WI38 (cell line): Measurements from ENCODE around the gene PRSS38.

Experiments
- H3K4me3 ChIP-seq: 2 replicates; pipeline ENCODE4 v1.5.1; 2011; ENCODE audit warnings: low read depth, mild to moderate bottlenecking, control low read depth, low read length
- TF ChIP-seq, protein P1 (sequence below): IDR thresholded peaks from 2 replicates; pipeline ENCODE4 v1.5.1; 2012; ENCODE audit warnings: low read depth, mild to moderate bottlenecking, control low read depth, low read length

Gene PRSS38

GRCh38 chr1:227774821-227775661 is 40.4 kb upstream of the PRSS38 start:
- TF ChIP-seq, protein P1, sequence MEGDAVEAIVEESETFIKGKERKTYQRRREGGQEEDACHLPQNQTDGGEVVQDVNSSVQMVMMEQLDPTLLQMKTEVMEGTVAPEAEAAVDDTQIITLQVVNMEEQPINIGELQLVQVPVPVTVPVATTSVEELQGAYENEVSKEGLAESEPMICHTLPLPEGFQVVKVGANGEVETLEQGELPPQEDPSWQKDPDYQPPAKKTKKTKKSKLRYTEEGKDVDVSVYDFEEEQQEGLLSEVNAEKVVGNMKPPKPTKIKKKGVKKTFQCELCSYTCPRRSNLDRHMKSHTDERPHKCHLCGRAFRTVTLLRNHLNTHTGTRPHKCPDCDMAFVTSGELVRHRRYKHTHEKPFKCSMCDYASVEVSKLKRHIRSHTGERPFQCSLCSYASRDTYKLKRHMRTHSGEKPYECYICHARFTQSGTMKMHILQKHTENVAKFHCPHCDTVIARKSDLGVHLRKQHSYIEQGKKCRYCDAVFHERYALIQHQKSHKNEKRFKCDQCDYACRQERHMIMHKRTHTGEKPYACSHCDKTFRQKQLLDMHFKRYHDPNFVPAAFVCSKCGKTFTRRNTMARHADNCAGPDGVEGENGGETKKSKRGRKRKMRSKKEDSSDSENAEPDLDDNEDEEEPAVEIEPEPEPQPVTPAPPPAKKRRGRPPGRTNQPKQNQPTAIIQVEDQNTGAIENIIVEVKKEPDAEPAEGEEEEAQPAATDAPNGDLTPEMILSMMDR, result no peak
- no peak overlapping the region for H3K4me3 ChIP-seq

- TF ChIP-seq, protein P1, result no peak
- no peak overlapping the region for H3K4me3 ChIP-seq
Observed at GRCh38 chr1:227775841-227776240, 39.6 kb upstream of the PRSS38 start.

GRCh38 chr1:227776331-227776771 is 39.1 kb upstream of the PRSS38 start:
- no peak overlapping the region for H3K4me3 ChIP-seq
- TF ChIP-seq, protein P1, result no peak

GRCh38 chr1:227777156-227777555 is 38.3 kb upstream of the PRSS38 start:
- TF ChIP-seq, protein P1, result no peak
- no peak overlapping the region for H3K4me3 ChIP-seq

DNA sequence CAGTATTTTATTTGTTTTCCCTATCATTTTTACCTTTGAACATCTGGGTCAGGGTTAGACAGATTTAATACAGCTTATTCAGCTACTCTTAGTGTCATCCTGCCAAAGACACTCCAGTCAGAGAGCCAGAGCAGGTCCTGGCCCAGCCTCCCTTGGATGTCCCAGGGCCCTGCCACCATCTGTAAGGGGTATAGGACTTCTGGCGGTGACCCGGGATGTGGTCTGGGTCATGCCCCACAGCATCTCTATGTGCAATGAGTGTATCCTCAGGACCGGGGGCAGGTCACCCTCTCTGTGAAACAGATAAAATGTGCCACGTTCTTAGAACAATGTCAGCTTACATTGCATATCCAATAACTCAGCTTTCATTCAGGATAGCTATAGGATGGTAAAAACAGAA is 37.8 kb upstream of the PRSS38 start:
- TF ChIP-seq, protein P1, result no peak

DNA sequence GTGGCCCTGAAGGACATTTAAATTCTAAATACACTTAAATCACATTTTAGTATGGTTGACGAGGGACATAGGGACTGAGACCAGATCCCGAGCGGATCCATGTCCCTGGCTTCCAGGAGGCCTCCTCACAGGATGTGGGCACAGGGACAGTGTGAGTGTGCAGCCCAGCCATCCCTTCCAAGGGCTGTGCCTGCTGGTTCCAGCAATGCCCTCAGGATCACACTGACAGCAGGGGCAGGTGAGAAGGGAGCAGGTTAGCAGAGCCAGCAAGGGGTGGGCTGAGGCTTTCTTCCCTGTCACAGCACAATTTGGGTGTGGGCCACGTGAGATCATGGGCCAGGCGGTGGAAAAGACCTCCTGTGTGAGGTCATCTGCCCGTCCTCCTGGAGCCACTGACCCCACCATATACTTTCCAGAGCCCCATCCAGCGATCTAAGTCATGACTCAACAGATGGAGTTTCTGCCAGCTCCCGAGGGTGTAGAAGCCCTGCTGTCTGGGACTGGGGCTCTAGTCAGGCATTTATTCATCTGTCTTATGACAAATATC is 37.0 kb upstream of the PRSS38 start:
- TF ChIP-seq, protein P1, result no peak
- H3K4me3 ChIP-seq, result no peak overlapping the region

More for the DNA sequence above, 37.8 kb upstream of the PRSS38 start:
- H3K4me3 ChIP-seq, result no peak overlapping the region

DNA sequence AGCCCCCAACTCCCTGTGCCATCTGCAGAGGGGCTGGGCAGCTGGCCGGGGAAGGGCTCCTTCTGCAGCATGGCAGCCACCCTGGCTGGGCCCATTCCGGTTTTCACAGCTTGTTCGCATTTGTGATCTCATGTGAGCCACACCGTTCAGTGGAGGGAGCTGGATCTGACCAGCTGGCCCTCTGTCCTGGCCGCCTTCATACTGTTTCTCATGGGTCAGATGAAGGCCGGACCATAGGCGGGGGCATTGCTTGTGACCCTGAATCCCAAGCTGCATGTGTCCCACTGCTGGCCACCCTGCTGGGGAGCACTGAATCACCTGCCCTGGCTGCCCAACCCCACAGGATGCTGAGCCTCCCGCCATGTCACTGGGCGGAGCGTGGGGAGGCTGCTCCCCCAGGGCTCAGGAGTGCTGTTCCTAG is 36.4 kb upstream of the PRSS38 start:
- TF ChIP-seq, protein P1, result no peak
- no peak overlapping the region for H3K4me3 ChIP-seq
